Activated CD8-positive, alpha-beta memory T cell treated with anti-CD3 and anti-CD28 coated beads, Interleukin-2, amount 50 U/mL, for 48 hours (primary cell): ENCODE measurements around the gene HNRNPA2B1.
A peak's percentile ranks its signal among the peaks of the same experiment; 100 is the strongest.
"Not testable (repeated sequence)": the region's sequence is repeated elsewhere in the genome, so short reads cannot be mapped to it uniquely, and the experiment has no call there.

Source experiments
- DNase-seq: peaks from one replicate; pipeline ENCODE4 v3.0.0-alpha.2; 2020

The HNRNPA2B1 gene

GRCh38 chr7:26197153-26198115 is 3.1 kb downstream of the HNRNPA2B1 start:
- no peak for DNase-seq

- no peak for DNase-seq
Observed at GRCh38 chr7:26195867-26196657, 4.5 kb downstream of the HNRNPA2B1 start.

GRCh38 chr7:26195182-26195581 is 5.4 kb downstream of the HNRNPA2B1 start:
- DNase-seq, result no peak

GRCh38 chr7:26194764-26195163 is 5.8 kb downstream of the HNRNPA2B1 start:
- not testable (repeated sequence) for DNase-seq

GRCh38 chr7:26193432-26194207 is 6.9 kb downstream of the HNRNPA2B1 start:
- no peak for DNase-seq

- DNase-seq, result no peak
Observed at GRCh38 chr7:26192485-26193087, 8.0 kb downstream of the HNRNPA2B1 start.

GRCh38 chr7:26191974-26192479 is 8.5 kb downstream of the HNRNPA2B1 start:
- DNase-seq, result no peak

- no peak for DNase-seq
Observed at GRCh38 chr7:26191233-26191973, 9.1 kb downstream of the HNRNPA2B1 start.

GRCh38 chr7:26190417-26190869 is 10.1 kb downstream of the HNRNPA2B1 start:
- DNase-seq, result no peak

- DNase-seq, result no peak
Observed at GRCh38 chr7:26189697-26190096, 10.8 kb downstream of the HNRNPA2B1 start.

- no peak for DNase-seq
Observed at GRCh38 chr7:26188957-26189541, 11.5 kb downstream of the HNRNPA2B1 start.

- peak; percentile 70 for DNase-seq
Observed at GRCh38 chr7:26188206-26188956, 12.2 kb downstream of the HNRNPA2B1 start.

- DNase-seq, result peak; percentile 76
Observed at GRCh38 chr7:26187380-26188205, 13.0 kb downstream of the HNRNPA2B1 start.

- no peak for DNase-seq
Observed at GRCh38 chr7:26186364-26187311, 13.9 kb downstream of the HNRNPA2B1 start.

- DNase-seq, result no peak
Observed at GRCh38 chr7:26185844-26186180, 14.7 kb downstream of the HNRNPA2B1 start.

GRCh38 chr7:26185131-26185843 is 15.3 kb downstream of the HNRNPA2B1 start:
- DNase-seq, result no peak

GRCh38 chr7:26184281-26185101 is 16.1 kb downstream of the HNRNPA2B1 start:
- not testable (repeated sequence) for DNase-seq
